ENCODE results near the gene C20orf173.
"Not testable (repeated sequence)": the region's sequence is repeated elsewhere in the genome, so short reads cannot be mapped to it uniquely, and the experiment has no call there.

The C20orf173 gene

GRCh38 chr20:35529552-35529951 lies at the start of gene C20orf173:
Gene C20orf173, minus strand, starts transcription at chr20:35529652. Its CDS starts 279 bp downstream, at chr20:35529373.
- no peak for DNase-seq (ENCODE audit: low read depth in 4 of 4, low spot score in 1 of 4)

GRCh38 chr20:35579196-35579595 lies 49.7 kb upstream of the C20orf173 start:
- DNase-seq (ENCODE audit: low read depth in 4 of 4, low spot score in 1 of 4): no peak

- no peak for DNase-seq (ENCODE audit: low read depth in 4 of 4, low spot score in 1 of 4)
Observed at GRCh38 chr20:35578469-35578868, 49.0 kb upstream of the C20orf173 start.

- DNase-seq (ENCODE audit: low read depth in 4 of 4, low spot score in 1 of 4): no peak
Observed at GRCh38 chr20:35576816-35577215, 47.4 kb upstream of the C20orf173 start.

- DNase-seq (ENCODE audit: low read depth in 4 of 4, low spot score in 1 of 4): no peak
Observed at GRCh38 chr20:35575958-35576357, 46.5 kb upstream of the C20orf173 start.

GRCh38 chr20:35572838-35573237 lies 43.4 kb upstream of the C20orf173 start:
- no peak for DNase-seq (ENCODE audit: low read depth in 4 of 4, low spot score in 1 of 4)

GRCh38 chr20:35571555-35571954 lies 42.1 kb upstream of the C20orf173 start:
- no peak for DNase-seq (ENCODE audit: low read depth in 4 of 4, low spot score in 1 of 4)

GRCh38 chr20:35568645-35569044 lies 39.2 kb upstream of the C20orf173 start:
- DNase-seq (ENCODE audit: low read depth in 4 of 4, low spot score in 1 of 4): no peak

GRCh38 chr20:35564905-35565304 lies 35.5 kb upstream of the C20orf173 start:
- no peak for DNase-seq (ENCODE audit: low read depth in 4 of 4, low spot score in 1 of 4)

GRCh38 chr20:35563834-35564233 lies 34.4 kb upstream of the C20orf173 start:
- DNase-seq (ENCODE audit: low read depth in 4 of 4, low spot score in 1 of 4): no peak

GRCh38 chr20:35562541-35563110 lies 33.2 kb upstream of the C20orf173 start:
- no peak for DNase-seq (ENCODE audit: low read depth in 4 of 4, low spot score in 1 of 4)

GRCh38 chr20:35561671-35562070 lies 32.2 kb upstream of the C20orf173 start:
- no peak for DNase-seq (ENCODE audit: low read depth in 4 of 4, low spot score in 1 of 4)

- no peak for DNase-seq (ENCODE audit: low read depth in 4 of 4, low spot score in 1 of 4)
Observed at GRCh38 chr20:35561268-35561667, 31.8 kb upstream of the C20orf173 start.

GRCh38 chr20:35560541-35560940 lies 31.1 kb upstream of the C20orf173 start:
- no peak for DNase-seq (ENCODE audit: low read depth in 4 of 4, low spot score in 1 of 4)

GRCh38 chr20:35560105-35560511 lies 30.7 kb upstream of the C20orf173 start:
- DNase-seq (ENCODE audit: low read depth in 4 of 4, low spot score in 1 of 4): no peak

- DNase-seq (ENCODE audit: low read depth in 4 of 4, low spot score in 1 of 4): no peak
Observed at GRCh38 chr20:35559042-35559693, 29.7 kb upstream of the C20orf173 start.

GRCh38 chr20:35558451-35558850 lies 29.0 kb upstream of the C20orf173 start:
- DNase-seq (ENCODE audit: low read depth in 4 of 4, low spot score in 1 of 4): no peak

- DNase-seq (ENCODE audit: low read depth in 4 of 4, low spot score in 1 of 4): no peak
Observed at GRCh38 chr20:35556871-35557270, 27.4 kb upstream of the C20orf173 start.

- DNase-seq (ENCODE audit: low read depth in 4 of 4, low spot score in 1 of 4): no peak
Observed at GRCh38 chr20:35555951-35556645, 26.6 kb upstream of the C20orf173 start.

GRCh38 chr20:35555461-35555860 lies 26.0 kb upstream of the C20orf173 start:
- not testable (repeated sequence) for DNase-seq (ENCODE audit: low read depth in 4 of 4, low spot score in 1 of 4)

- DNase-seq (ENCODE audit: low read depth in 4 of 4, low spot score in 1 of 4): no peak
Observed at GRCh38 chr20:35552914-35553313, 23.5 kb upstream of the C20orf173 start.

GRCh38 chr20:35551503-35551902 lies 22.1 kb upstream of the C20orf173 start:
- DNase-seq (ENCODE audit: low read depth in 4 of 4, low spot score in 1 of 4): no peak

Measured in stimulated activated CD4-positive, alpha-beta T cell treated with anti-CD3 and anti-CD28 coated beads, Interleukin-1b, Interleukin-23, amount 100 ng/mL, for 24 hours (primary cell).